Mesodermal cell (in vitro differentiated cells): ENCODE measurements around the gene DHX30.
"Not testable (repeated sequence)": the region's sequence is repeated elsewhere in the genome, so short reads cannot be mapped to it uniquely, and the experiment has no call there.

Experiments used
- H3K27ac ChIP-seq: 2 replicates; pipeline ENCODE4 v1.7.0; 2013; ENCODE audit warnings: mild to moderate bottlenecking, low read depth, low read length, moderate library complexity; ENCODE audit not compliant: severe bottlenecking
- H3K36me3 ChIP-seq: 2 replicates; pipeline ENCODE4 v1.7.1; 2013; ENCODE audit warnings: mild to moderate bottlenecking, low read length, moderate library complexity; ENCODE audit not compliant: control insufficient read depth, insufficient read depth
- H3K4me1 ChIP-seq: one replicate; pipeline ENCODE4 v1.7.1; 2013; ENCODE audit warnings: mild to moderate bottlenecking, low read length; ENCODE audit not compliant: insufficient read depth, control insufficient read depth, poor library complexity, severe bottlenecking
- H3K4me3 ChIP-seq: 2 replicates; pipeline ENCODE4 v1.7.0; 2013; ENCODE audit warnings: low read length, control low read depth, mild to moderate bottlenecking; ENCODE audit not compliant: insufficient read depth, poor library complexity, severe bottlenecking; ENCODE audit errors: extremely low read depth
- H3K9me3 ChIP-seq: 2 replicates; pipeline ENCODE4 v1.7.1; 2013; ENCODE audit warnings: mild to moderate bottlenecking, low read length, moderate library complexity; ENCODE audit not compliant: control insufficient read depth
- WGBS, 2 experiments: methylation state at CpG; one replicate each; pipeline ENCODE4 v1.1.5; 2013; ENCODE audit warnings: missing lambda C conversion rate in 2 of 2; ENCODE audit not compliant: insufficient coverage in 2 of 2; 5-methylcytosine and 5-hydroxymethylcytosine counted together

The DHX30 gene

DNA sequence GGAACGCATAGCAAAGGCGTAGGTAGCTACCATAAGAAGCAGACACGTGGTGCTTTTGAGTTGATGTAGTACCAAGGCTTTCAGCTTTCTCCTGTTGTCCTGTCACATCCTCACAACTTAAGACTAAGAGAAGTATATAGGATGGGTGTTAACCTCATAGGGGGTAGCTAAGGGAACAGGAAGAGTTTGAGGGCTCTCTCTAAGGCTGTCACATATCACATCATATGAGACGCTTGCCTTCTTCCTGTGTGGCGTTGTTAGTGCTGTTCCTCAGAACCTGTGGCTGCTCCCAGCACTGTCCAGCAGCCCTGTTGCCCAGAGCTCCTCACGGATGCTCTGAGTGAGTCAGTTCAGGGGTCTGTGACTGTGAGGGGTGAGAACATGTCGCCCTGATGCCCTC lies 14.7 kb downstream of the DHX30 start:
- Histone ChIP-seq H3K4me1 (no peaks in the 10 kb centered on the region), H3K27ac (no peak overlapping the region), H3K36me3 (peaks cover 84% of the 10 kb centered on the region), H3K4me3 (no peak overlapping the region), H3K9me3 (no peaks in the 10 kb centered on the region)
- 97 to 100% methylated on average over 2 to 5 of the region's 7 CpGs for WGBS, 2 experiments

DNA sequence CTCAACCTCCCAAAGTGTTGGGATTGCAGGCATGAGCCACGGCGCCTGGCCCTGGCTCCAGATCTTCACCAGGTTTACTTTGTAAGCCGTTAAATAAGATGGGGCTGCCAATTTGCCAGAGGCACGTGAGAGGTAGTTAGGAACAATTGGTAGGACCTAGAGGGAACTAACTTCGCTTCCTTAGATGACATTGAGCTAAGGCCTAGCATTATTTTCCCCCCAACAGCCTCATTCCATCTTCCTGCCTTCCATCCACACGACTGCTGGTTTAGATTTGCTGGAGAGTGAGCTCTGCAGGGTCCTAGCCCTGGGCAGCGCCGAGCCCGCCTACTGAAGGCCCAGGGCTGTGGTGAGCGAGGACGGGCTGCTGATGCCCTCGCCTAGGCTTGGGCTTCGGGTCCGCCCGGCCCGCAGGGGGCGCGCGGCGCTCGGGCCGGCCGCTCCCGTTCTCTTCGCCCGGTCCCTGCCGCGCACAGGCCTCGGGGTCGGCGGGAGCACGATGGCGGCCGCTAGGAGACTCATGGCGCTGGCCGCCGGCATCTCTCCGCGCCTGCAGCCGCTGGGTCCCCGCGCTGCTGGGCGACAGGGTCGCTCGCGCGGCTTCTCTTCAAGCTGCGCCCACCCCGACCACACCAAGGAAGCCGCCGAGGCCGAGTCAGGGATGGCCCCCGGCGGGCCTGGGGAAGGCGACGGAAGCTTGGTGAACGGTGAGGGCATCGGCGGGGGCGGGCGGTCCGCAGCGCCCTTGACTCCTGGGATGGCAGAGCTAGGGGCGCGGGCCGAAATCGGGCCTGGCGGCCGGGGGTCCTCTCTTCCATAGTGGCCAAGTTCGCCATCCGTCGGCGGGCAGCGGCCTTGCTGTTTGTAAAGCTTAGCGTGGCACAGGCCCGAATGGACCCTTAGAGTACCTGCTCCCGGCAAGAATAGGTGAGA lies 21.9 kb downstream of the DHX30 start:
- H3K4me1 ChIP-seq = peaks cover 9% of the 10 kb centered on the region
- peak overlapping the region; percentile 88 for H3K4me3 ChIP-seq
- no peaks in the 10 kb centered on the region for H3K9me3 ChIP-seq
- H3K27ac ChIP-seq = peak overlapping the region; percentile 54
- WGBS, 2 experiments = 1 to 3% methylated on average over 57 to 73 of the region's 77 CpGs
- peaks cover 53% of the 10 kb centered on the region for H3K36me3 ChIP-seq

DNA sequence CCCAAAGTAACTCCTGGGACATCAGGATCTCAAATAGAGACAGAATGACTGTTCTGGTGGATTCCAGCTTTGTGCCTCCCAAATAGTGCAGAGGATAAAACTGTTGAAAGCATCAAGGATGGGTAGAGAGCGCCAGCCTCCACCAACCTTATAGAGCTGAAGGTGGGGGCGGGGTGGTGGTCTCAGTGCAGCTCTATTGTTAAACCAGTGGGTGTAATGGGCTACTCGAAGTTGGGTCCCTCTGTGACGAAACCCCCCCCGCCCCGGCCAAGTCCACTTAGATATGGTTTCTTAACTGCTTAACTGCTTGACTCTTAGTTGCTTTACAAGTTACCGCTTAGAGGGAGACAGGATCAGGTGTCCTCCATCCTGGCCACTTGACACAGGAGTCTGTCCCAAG lies 22.7 kb downstream of the DHX30 start:
- Histone ChIP-seq H3K4me1 (peaks cover 9% of the 10 kb centered on the region), H3K4me3 (peak overlapping the region; percentile 88), H3K36me3 (peaks cover 51% of the 10 kb centered on the region), H3K27ac (no peak overlapping the region), H3K9me3 (no peaks in the 10 kb centered on the region)
- WGBS, 2 experiments = 50 to 75% methylated on average over 1 to 2 of the region's 7 CpGs

DNA sequence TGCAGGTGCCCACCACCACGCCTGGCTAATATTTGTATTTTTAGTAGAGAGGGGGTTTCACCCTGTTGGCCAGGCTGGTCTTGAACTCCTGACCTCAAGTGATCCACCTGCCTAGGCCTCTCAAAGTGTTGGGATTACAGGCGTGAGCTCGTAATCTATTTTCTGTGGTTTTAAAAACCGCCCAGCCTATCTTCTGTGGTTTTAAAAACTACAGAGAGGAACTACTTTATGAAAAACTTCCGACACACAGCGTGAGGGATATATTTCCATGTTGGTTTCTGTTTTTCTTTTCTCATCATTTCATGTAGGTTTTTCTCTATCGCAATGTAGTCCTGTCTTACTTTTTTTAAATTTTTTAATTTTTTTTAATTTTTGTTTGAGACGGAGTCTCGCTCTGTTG lies 26.5 kb downstream of the DHX30 start:
- not testable (repeated sequence) for H3K27ac ChIP-seq, H3K9me3 ChIP-seq, H3K4me3 ChIP-seq, H3K4me1 ChIP-seq
- H3K36me3 ChIP-seq = peaks cover 74% of the 10 kb centered on the region
- WGBS, 2 experiments = 98 to 100% methylated on average over 1 to 6 of the region's 9 CpGs

DNA sequence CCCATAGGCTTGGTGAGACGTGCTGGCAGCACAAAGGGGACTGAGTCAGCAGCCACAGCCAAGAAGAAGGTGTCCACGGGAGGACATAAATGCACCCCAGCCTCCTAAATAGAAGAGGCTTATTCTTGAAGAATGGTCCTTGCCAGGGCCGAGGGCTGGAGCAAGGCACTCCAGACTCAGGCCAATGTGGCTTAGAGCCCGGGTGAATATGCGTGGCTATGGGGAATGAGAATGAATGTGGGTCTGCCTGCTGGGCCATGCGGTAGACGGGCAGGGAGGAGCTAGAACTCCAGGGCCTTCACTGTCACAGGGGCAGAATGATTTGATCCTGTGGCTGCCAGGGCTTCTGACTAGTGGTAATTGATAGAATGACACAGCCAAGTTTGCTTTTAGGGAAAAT lies 34.0 kb downstream of the DHX30 start:
- peaks cover 95% of the 10 kb centered on the region for H3K36me3 ChIP-seq
- no peak overlapping the region for H3K4me3 ChIP-seq
- 83 to 90% methylated on average over 5 to 7 of the region's 7 CpGs for WGBS, 2 experiments
- H3K27ac ChIP-seq = no peak overlapping the region
- H3K4me1 ChIP-seq = no peaks in the 10 kb centered on the region
- H3K9me3 ChIP-seq = no peaks in the 10 kb centered on the region

DNA sequence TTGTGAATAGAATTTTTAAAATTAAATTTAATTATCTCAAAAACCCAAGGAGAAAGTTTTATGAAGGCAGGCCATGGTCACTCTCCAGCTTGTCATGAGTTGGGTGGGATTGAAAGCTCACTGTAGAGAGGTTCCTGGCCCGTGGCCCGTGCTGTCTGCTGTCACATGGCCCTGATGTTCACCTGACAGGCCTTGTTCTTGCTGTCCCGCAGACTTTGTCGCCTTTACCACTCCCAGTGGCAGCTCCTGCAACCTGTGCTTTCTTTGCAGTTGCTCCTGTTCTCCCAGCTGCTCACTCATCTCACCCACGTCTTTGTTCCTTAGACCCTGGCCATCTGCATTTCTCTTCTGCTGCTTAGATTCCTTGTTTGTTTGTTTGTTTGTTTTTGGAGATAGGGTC lies 35.6 kb downstream of the DHX30 start:
- 87 to 91% methylated on average over 4 to 5 of the region's 5 CpGs for WGBS, 2 experiments
- no peak overlapping the region for H3K27ac ChIP-seq
- no peaks in the 10 kb centered on the region for H3K9me3 ChIP-seq
- H3K36me3 ChIP-seq = peaks cover 94% of the 10 kb centered on the region
- no peaks in the 10 kb centered on the region for H3K4me1 ChIP-seq
- H3K4me3 ChIP-seq = no peak overlapping the region

DNA sequence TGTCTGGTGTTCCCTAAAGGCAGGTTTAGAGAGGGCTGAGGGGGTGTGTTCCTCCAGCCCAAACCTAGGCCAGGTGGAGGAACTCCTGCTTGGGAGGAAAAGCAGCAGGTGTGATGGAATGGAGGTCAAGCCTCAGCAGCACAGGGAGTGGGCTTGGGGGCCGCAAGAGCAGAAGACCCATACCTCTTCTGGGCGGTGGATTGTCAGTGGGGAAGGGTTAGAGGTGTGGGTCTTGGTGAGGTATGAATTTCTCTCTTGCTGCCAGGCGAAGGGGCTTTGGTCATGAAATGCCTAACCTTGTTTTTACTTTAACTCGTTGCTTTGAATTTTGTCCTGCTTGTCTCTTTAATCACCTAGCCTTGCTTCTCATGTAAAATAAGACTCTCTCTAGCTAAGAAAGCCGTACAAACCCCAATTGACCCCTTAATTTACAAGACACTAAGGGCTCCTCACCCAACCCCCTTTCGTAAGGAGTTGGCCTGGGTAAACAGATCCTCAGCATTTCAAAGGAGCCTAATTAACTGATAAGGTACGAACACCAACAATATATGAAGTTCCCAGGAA lies 38.9 kb downstream of the DHX30 start:
- H3K36me3 ChIP-seq = peaks cover 99% of the 10 kb centered on the region
- H3K4me1 ChIP-seq = no peaks in the 10 kb centered on the region
- WGBS, 2 experiments = 78 to 86% methylated on average over 4 to 7 of the region's 7 CpGs
- H3K4me3 ChIP-seq = no peak overlapping the region
- H3K27ac ChIP-seq = no peak overlapping the region
- H3K9me3 ChIP-seq = no peaks in the 10 kb centered on the region

DNA sequence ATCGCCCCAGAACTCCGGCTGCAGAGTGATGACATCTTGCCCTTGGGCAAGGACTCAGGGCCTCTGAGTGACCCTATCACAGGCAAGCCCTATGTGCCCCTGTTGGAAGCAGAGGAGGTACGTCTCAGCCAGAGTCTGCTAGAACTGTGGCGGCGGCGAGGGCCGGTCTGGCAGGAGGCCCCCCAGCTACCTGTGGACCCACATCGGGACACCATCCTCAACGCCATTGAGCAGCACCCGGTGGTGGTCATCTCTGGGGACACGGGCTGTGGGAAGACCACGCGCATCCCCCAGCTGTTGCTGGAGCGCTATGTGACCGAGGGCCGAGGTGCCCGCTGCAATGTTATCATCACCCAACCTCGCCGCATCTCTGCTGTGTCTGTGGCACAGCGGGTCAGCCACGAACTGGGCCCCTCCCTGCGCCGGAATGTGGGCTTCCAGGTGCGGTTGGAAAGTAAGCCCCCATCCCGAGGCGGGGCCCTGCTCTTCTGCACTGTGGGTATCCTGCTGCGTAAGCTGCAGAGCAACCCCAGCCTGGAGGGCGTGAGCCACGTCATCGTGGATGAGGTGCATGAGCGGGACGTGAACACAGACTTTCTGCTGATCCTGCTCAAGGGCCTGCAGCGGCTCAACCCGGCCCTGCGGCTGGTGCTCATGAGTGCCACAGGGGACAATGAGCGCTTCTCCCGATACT lies 43.4 kb downstream of the DHX30 start:
- Histone ChIP-seq H3K27ac (no peak overlapping the region), H3K9me3 (no peaks in the 10 kb centered on the region), H3K4me1 (no peaks in the 10 kb centered on the region), H3K36me3 (peaks cover 97% of the 10 kb centered on the region), H3K4me3 (no peak overlapping the region)
- WGBS, 2 experiments = 96 to 97% methylated on average over 37 of the region's 37 CpGs

DNA sequence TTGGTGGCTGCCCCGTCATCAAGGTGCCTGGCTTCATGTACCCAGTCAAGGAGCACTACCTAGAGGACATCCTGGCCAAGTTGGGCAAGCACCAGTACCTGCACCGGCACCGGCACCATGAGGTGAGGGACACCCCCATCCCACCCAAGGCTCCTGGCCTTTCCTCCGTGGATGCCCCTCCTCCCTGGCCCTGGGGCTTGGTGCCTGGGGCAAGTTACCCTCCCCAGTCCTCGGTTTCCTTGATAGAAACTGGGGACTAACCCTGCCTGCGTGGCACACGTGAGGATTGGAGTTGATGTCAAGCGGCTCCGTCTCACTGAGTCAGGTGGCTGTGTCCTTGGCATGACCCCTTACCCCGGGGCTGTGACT lies 43.9 kb downstream of the DHX30 start:
- peaks cover 97% of the 10 kb centered on the region for H3K36me3 ChIP-seq
- WGBS, 2 experiments = 94 to 95% methylated on average over 9 to 10 of the region's 10 CpGs
- no peaks in the 10 kb centered on the region for H3K4me1 ChIP-seq
- H3K9me3 ChIP-seq = no peaks in the 10 kb centered on the region
- H3K4me3 ChIP-seq = no peak overlapping the region
- H3K27ac ChIP-seq = no peak overlapping the region

DNA sequence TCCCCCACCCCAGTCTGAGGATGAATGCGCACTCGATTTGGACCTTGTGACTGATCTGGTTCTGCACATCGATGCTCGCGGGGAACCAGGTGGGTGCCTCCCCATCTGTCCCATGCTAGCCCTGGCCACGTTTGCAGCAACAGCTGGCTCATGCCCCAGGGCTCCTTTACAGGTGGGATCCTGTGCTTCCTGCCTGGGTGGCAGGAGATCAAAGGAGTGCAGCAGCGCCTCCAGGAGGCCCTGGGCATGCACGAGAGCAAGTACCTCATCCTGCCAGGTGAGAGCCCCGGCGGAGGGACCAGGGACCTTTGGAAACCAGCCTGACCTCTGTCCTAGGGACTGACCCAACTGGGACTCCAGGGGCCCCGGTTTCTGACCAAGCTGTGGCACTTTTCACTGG lies 44.3 kb downstream of the DHX30 start:
- no peak overlapping the region for H3K27ac ChIP-seq
- 93 to 98% methylated on average over 8 to 11 of the region's 11 CpGs for WGBS, 2 experiments
- H3K4me3 ChIP-seq = no peak overlapping the region
- no peaks in the 10 kb centered on the region for H3K9me3 ChIP-seq
- H3K36me3 ChIP-seq = peaks cover 98% of the 10 kb centered on the region
- no peaks in the 10 kb centered on the region for H3K4me1 ChIP-seq
